ENCODE measurements around the gene WWC2.

- TF ChIP-seq CTCF (IDR thresholded peaks at IDR 0.05) (no peak), POLR2A (IDR thresholded peaks at IDR 0.05) (no peak)
These were observed 12.4 kb downstream of the WWC2 start for GRCh38 chr4:183111452-183111885.

All from esophagus squamous epithelium (tissue), 4 donors.